ENCODE measurements around the gene SLC35B1. TPM values are rescaled to one million over a fixed set of nuclear protein-coding genes. Genes with fewer than 3 reads are reported as not detected.
A peak's percentile ranks its signal among the peaks of the same experiment; 100 is the strongest.

Gene SLC35B1
- polyA plus RNA-seq, 2 donors, result 25.0 to 42.2 TPM

DNA sequence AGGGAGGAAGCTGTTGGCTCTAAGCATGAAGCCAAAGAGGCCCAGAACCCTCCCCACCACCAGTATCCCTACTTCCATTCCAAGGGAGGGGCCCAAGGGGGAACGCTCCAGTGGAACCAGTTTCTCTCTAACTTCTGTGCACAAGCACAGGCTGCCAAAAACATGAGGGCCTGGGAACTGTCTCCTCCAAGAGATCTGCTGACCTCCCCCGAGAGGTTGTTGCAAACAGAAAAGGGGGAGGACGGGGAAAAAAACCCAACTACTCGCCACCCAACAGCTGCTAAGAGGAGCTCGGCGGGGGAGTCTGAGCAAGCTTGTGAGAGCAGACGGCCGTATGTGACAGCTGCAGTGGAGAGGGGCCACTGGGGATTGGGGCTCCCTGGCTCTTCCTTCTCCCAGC is 15.7 kb upstream of the SLC35B1 start:
- peaks cover 0 to 4% of the 10 kb centered on the region in 2 donors for H3K4me1 ChIP-seq (ENCODE audit: control insufficient read depth in 2 of 2, insufficient read depth in 2 of 2, low read length in 1 of 2)
- H3K27me3 ChIP-seq (ENCODE audit: control insufficient read depth in 1 of 2, insufficient read depth in 2 of 2, low read length in 2 of 2), result no peaks in the 10 kb centered on the region
- H3K36me3 ChIP-seq (ENCODE audit: control insufficient read depth in 2 of 2, insufficient read depth in 2 of 2, low read length in 1 of 2), result peaks cover 0 to 18% of the 10 kb centered on the region in 2 donors
- no peak overlapping the region for H3K4me3 ChIP-seq (ENCODE audit: low read depth in 1 of 2, low read length in 2 of 2)
- no peaks in the 10 kb centered on the region for H3K9me3 ChIP-seq (ENCODE audit: control insufficient read depth in 2 of 2, insufficient read depth in 1 of 2, low read depth in 1 of 2, low read length in 1 of 2)
- 44 to 55% methylated on average over 8 of the region's 8 CpGs for WGBS, 2 donors
- peak overlapping the region; percentile 0 to 78 for H3K27ac ChIP-seq (ENCODE audit: low read depth in 2 of 2, low read length in 1 of 2)

DNA sequence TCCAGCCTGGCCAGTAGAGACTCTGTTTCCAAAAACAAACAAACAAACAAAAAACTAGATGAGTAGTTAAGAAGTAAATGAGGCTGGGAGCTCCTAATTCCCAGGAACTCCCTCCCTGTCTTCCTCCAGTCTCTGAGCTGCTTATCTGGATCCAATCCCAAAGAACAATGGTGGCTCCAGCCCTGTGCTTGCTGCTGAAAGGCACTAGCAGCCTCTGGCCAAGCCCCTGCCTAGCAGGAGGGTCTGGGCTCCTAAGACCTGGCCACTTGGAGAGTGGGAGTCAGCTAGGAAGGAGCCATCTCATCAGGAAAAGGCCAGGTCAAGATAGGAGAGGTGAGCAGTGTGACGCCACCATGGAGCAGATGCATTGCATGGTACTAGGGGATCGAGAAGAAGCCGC is 14.3 kb upstream of the SLC35B1 start:
- Histone ChIP-seq H3K9me3 (ENCODE audit: control insufficient read depth in 2 of 2, insufficient read depth in 1 of 2, low read depth in 1 of 2, low read length in 1 of 2) (no peaks in the 10 kb centered on the region), H3K4me3 (ENCODE audit: low read depth in 1 of 2, low read length in 2 of 2) (no peak overlapping the region), H3K27me3 (ENCODE audit: control insufficient read depth in 1 of 2, insufficient read depth in 2 of 2, low read length in 2 of 2) (no peaks in the 10 kb centered on the region), H3K4me1 (ENCODE audit: control insufficient read depth in 2 of 2, insufficient read depth in 2 of 2, low read length in 1 of 2) (peaks cover 0 to 4% of the 10 kb centered on the region in 2 donors), H3K36me3 (ENCODE audit: control insufficient read depth in 2 of 2, insufficient read depth in 2 of 2, low read length in 1 of 2) (peaks cover 0 to 21% of the 10 kb centered on the region in 2 donors), H3K27ac (ENCODE audit: low read depth in 2 of 2, low read length in 1 of 2) (peak overlapping the region in 1 of 2 donors; percentile 47)
- 98 to 100% methylated on average over 3 of the region's 3 CpGs for WGBS, 2 donors

DNA sequence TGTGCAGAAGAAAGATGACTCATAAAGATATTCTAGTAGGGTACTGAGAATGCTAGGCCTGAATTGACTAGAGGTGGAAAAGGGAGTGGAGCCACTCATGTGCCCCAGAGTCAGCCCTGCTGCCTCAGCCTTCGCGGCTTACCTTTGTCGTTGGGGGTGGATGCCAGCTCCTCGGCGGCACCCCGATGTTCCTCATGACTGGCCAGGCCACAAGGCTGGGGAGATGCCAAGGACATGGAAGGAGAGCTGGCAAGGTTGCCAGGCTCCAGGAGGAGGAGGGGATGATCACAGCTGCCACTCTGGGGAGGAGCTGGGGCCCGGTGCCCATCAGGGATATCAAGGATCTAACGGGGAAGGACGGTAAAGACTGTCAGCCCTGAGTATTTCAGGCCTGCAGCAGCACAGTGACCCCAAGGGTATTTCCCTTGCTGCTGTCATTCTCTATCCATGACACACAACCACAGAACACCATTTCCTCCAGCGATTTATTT is 9.7 kb upstream of the SLC35B1 start:
- no peaks in the 10 kb centered on the region for H3K9me3 ChIP-seq (ENCODE audit: control insufficient read depth in 2 of 2, insufficient read depth in 1 of 2, low read depth in 1 of 2, low read length in 1 of 2)
- no peak overlapping the region for H3K4me3 ChIP-seq (ENCODE audit: low read depth in 1 of 2, low read length in 2 of 2)
- no peak overlapping the region for H3K27ac ChIP-seq (ENCODE audit: low read depth in 2 of 2, low read length in 1 of 2)
- no peaks in the 10 kb centered on the region for H3K27me3 ChIP-seq (ENCODE audit: control insufficient read depth in 1 of 2, insufficient read depth in 2 of 2, low read length in 2 of 2)
- H3K4me1 ChIP-seq (ENCODE audit: control insufficient read depth in 2 of 2, insufficient read depth in 2 of 2, low read length in 1 of 2), result peaks cover 0 to 2% of the 10 kb centered on the region in 2 donors
- 65 to 81% methylated on average over 10 of the region's 10 CpGs for WGBS, 2 donors
- H3K36me3 ChIP-seq (ENCODE audit: control insufficient read depth in 2 of 2, insufficient read depth in 2 of 2, low read length in 1 of 2), result peaks cover 5 to 21% of the 10 kb centered on the region in 2 donors

DNA sequence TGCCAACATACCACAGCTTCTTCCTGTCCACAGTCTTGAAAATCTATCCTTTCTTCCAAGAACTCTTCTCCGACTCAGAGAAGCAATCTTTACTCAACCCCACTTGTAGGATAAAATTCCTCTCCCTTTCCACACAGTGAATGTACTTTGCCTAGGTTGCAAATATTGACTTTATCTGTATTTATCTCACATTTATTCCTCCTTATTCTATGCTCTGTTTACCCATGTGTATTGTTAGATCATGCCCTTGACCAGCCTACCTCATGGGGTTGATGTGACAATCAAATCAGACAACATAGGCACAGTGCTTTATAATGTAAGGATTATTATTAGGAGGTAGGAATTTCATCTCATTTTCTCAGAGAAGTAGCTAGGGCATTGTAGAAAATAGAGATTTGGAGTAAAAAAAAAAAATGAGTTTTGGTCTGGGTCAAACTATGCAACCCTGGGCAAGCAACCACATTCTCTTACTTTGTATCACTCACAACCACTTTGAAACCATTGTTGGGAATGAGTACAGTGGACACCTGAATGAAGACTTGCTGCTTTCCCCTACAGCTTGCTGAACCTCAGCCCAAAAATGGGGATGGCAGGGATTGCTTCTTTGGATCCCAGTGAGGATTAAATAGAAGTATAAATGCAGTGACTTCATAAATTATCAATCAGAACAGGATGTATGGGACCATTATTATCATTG is 9.1 kb upstream of the SLC35B1 start:
- Histone ChIP-seq H3K9me3 (ENCODE audit: control insufficient read depth in 2 of 2, insufficient read depth in 1 of 2, low read depth in 1 of 2, low read length in 1 of 2) (no peaks in the 10 kb centered on the region), H3K27me3 (ENCODE audit: control insufficient read depth in 1 of 2, insufficient read depth in 2 of 2, low read length in 2 of 2) (no peaks in the 10 kb centered on the region), H3K27ac (ENCODE audit: low read depth in 2 of 2, low read length in 1 of 2) (no peak overlapping the region), H3K36me3 (ENCODE audit: control insufficient read depth in 2 of 2, insufficient read depth in 2 of 2, low read length in 1 of 2) (peaks cover 5 to 17% of the 10 kb centered on the region in 2 donors), H3K4me1 (ENCODE audit: control insufficient read depth in 2 of 2, insufficient read depth in 2 of 2, low read length in 1 of 2) (no peaks in the 10 kb centered on the region), H3K4me3 (ENCODE audit: low read depth in 1 of 2, low read length in 2 of 2) (no peak overlapping the region)
- 86 to 90% methylated on average over 1 of the region's 1 CpG for WGBS, 2 donors

DNA sequence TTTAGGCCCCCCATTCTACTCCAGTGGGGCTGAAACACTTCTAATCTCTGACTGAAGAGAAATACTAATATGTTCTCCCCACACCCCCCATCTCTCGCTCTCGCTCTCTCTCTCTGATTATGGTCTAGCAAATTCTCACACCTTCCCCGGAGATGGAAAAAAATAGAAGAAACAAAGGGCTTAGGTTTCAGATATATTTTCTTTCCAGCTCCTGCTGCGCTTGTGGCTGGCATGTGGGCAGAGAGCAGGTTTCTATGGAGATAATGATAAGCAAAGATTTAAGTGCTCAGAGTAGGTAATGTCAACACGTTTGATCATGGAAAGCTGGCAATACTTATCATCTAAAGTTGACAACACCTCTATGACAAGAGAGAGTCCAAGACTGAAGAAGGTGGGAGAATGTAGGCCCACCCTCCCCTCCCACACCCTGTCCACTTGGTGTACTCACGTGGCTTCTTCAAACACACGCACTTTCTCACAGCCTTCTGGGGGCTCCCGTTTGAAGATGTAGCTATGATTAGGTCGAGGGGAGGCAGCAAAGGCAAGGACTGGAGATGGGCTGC is 8.0 kb upstream of the SLC35B1 start:
- Histone ChIP-seq H3K9me3 (ENCODE audit: control insufficient read depth in 2 of 2, insufficient read depth in 1 of 2, low read depth in 1 of 2, low read length in 1 of 2) (no peaks in the 10 kb centered on the region), H3K4me3 (ENCODE audit: low read depth in 1 of 2, low read length in 2 of 2) (no peak overlapping the region), H3K4me1 (ENCODE audit: control insufficient read depth in 2 of 2, insufficient read depth in 2 of 2, low read length in 1 of 2) (no peaks in the 10 kb centered on the region), H3K36me3 (ENCODE audit: control insufficient read depth in 2 of 2, insufficient read depth in 2 of 2, low read length in 1 of 2) (peaks cover 9 to 18% of the 10 kb centered on the region in 2 donors), H3K27me3 (ENCODE audit: control insufficient read depth in 1 of 2, insufficient read depth in 2 of 2, low read length in 2 of 2) (no peaks in the 10 kb centered on the region), H3K27ac (ENCODE audit: low read depth in 2 of 2, low read length in 1 of 2) (peak overlapping the region in 1 of 2 donors; percentile 8)
- WGBS, 2 donors, result 54 to 71% methylated on average over 9 of the region's 9 CpGs

DNA sequence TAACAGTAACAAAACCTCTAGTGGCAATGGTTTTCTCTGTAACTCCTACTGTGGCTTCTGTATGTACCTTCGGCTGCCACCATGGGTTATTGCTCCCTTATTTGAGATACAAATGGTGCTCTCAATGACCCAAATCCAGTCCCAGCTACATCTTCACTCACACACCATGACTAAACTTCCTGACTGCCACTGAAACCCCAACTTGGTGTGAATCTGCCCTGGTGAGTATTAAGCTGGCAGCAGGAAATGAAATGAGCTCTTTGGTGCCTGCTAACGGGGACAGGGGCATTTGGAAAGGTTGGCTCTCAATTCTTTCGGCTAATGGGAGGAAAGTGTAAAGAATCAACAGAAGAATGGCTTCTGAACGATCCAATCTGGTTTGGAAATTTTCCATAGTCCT is 7.5 kb upstream of the SLC35B1 start:
- 71 to 72% methylated on average over 4 of the region's 4 CpGs for WGBS, 2 donors
- Histone ChIP-seq H3K36me3 (ENCODE audit: control insufficient read depth in 2 of 2, insufficient read depth in 2 of 2, low read length in 1 of 2) (peaks cover 9 to 19% of the 10 kb centered on the region in 2 donors), H3K27ac (ENCODE audit: low read depth in 2 of 2, low read length in 1 of 2) (peak overlapping the region in 1 of 2 donors; percentile 8), H3K9me3 (ENCODE audit: control insufficient read depth in 2 of 2, insufficient read depth in 1 of 2, low read depth in 1 of 2, low read length in 1 of 2) (no peaks in the 10 kb centered on the region), H3K4me3 (ENCODE audit: low read depth in 1 of 2, low read length in 2 of 2) (no peak overlapping the region), H3K4me1 (ENCODE audit: control insufficient read depth in 2 of 2, insufficient read depth in 2 of 2, low read length in 1 of 2) (no peaks in the 10 kb centered on the region), H3K27me3 (ENCODE audit: control insufficient read depth in 1 of 2, insufficient read depth in 2 of 2, low read length in 2 of 2) (no peaks in the 10 kb centered on the region)

DNA sequence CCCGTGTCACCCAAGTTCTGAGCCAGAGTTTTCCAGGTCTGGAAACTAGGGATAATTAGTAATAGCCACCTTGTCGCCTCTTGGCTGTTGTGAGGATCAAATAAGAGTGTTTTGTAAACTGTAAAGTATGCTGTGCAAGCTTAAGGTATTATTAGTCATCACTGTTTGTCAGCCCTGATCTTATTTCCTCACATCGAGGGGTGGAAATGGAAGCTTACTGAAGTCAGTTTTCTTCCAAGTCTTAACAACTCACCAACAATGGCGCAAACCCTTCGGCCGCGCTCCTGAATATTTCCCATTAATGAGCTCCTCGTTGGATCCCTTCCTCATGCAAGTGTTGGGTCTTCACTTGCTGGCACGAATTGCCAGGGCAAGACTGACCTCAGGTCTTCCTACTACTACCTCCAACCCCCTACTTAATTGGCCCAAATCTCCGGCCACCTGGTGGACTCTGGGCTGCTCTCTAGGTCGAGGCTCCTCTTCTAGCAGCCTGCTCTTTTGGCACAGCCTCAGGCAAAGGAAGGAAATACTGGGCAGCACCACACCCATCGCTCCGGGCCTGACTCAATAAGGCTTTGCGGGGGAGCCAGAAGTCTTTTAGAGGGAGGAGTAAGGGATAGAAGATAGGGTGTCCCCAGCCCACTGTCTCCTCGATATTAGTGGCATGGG is 885 bp upstream of the SLC35B1 start:
- Histone ChIP-seq H3K9me3 (ENCODE audit: control insufficient read depth in 2 of 2, insufficient read depth in 1 of 2, low read depth in 1 of 2, low read length in 1 of 2) (no peaks in the 10 kb centered on the region), H3K27ac (ENCODE audit: low read depth in 2 of 2, low read length in 1 of 2) (peak overlapping the region; percentile 57 to 97), H3K4me3 (ENCODE audit: low read depth in 1 of 2, low read length in 2 of 2) (peak overlapping the region; percentile 26 to 96), H3K27me3 (ENCODE audit: control insufficient read depth in 1 of 2, insufficient read depth in 2 of 2, low read length in 2 of 2) (no peaks in the 10 kb centered on the region), H3K4me1 (ENCODE audit: control insufficient read depth in 2 of 2, insufficient read depth in 2 of 2, low read length in 1 of 2) (peaks cover 2 to 4% of the 10 kb centered on the region in 2 donors), H3K36me3 (ENCODE audit: control insufficient read depth in 2 of 2, insufficient read depth in 2 of 2, low read length in 1 of 2) (peaks cover 13 to 16% of the 10 kb centered on the region in 2 donors)
- 46 to 55% methylated on average over 15 of the region's 15 CpGs for WGBS, 2 donors

DNA sequence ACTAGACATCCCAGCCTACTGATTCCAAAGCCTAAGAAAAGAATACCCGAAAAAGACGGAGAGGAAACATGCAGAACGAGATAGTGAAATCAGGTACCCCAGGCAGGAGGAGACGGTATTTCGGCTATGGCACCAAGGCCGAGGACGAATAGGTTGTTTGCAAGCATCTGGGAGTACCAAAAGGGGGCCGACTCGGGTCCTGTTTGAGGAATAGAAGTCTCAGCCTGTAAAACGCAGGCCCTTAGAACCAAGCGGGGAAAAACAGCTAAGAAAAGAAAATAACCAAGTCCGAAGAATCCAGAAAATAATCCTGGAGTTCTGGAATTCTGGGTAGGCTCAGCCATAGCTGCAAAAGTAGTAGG is 537 bp downstream of the SLC35B1 start:
- no peaks in the 10 kb centered on the region for H3K9me3 ChIP-seq (ENCODE audit: control insufficient read depth in 2 of 2, insufficient read depth in 1 of 2, low read depth in 1 of 2, low read length in 1 of 2)
- no peaks in the 10 kb centered on the region for H3K27me3 ChIP-seq (ENCODE audit: control insufficient read depth in 1 of 2, insufficient read depth in 2 of 2, low read length in 2 of 2)
- peaks cover 2 to 4% of the 10 kb centered on the region in 2 donors for H3K4me1 ChIP-seq (ENCODE audit: control insufficient read depth in 2 of 2, insufficient read depth in 2 of 2, low read length in 1 of 2)
- peak overlapping the region; percentile 84 to 97 for H3K27ac ChIP-seq (ENCODE audit: low read depth in 2 of 2, low read length in 1 of 2)
- WGBS, 2 donors, result 1% methylated on average over 12 of the region's 12 CpGs
- peak overlapping the region; percentile 74 to 96 for H3K4me3 ChIP-seq (ENCODE audit: low read depth in 1 of 2, low read length in 2 of 2)
- peaks cover 14 to 22% of the 10 kb centered on the region in 2 donors for H3K36me3 ChIP-seq (ENCODE audit: control insufficient read depth in 2 of 2, insufficient read depth in 2 of 2, low read length in 1 of 2)

DNA sequence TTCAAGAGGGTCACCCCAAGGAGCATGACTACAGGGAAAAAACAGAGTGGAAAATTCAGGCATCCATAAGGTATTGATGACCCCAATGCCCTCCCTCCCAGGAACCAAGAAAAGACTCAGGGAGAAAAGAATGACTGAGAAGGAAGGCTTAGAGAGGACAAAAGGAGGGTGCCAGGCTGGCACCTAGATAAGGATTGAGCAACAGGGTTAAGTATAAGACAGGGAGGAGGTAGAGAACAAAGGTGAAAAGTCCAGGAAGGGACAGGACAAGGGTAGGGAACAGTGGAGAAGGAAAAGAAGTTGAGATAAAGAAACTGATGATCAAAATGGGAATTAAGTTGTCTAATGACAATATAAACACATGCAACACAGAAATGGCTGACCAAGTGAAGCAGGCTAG is 2.5 kb downstream of the SLC35B1 start:
- H3K36me3 ChIP-seq (ENCODE audit: control insufficient read depth in 2 of 2, insufficient read depth in 2 of 2, low read length in 1 of 2), result peaks cover 14 to 29% of the 10 kb centered on the region in 2 donors
- no peaks in the 10 kb centered on the region for H3K9me3 ChIP-seq (ENCODE audit: control insufficient read depth in 2 of 2, insufficient read depth in 1 of 2, low read depth in 1 of 2, low read length in 1 of 2)
- no peaks in the 10 kb centered on the region for H3K27me3 ChIP-seq (ENCODE audit: control insufficient read depth in 1 of 2, insufficient read depth in 2 of 2, low read length in 2 of 2)
- H3K4me3 ChIP-seq (ENCODE audit: low read depth in 1 of 2, low read length in 2 of 2), result no peak overlapping the region
- peaks cover 2 to 4% of the 10 kb centered on the region in 2 donors for H3K4me1 ChIP-seq (ENCODE audit: control insufficient read depth in 2 of 2, insufficient read depth in 2 of 2, low read length in 1 of 2)
- no peak overlapping the region for H3K27ac ChIP-seq (ENCODE audit: low read depth in 2 of 2, low read length in 1 of 2)

Measured in esophagus (tissue), 2 donors.